Colonic mucosa (tissue), 4 donors: ENCODE measurements around the gene SULT1B1. TPM values are rescaled to one million over a fixed set of nuclear protein-coding genes. Genes with fewer than 3 reads are reported as not detected.
"Not testable (repeated sequence)": the region's sequence is repeated elsewhere in the genome, so short reads cannot be mapped to it uniquely, and the experiment has no call there.

Experiments used
- DNase-seq: peaks from one replicate; pipeline ENCODE4 v3.0.0-alpha.2; 2020
- H3K27ac ChIP-seq: fragments of 200-600 bp; one replicate; pipeline ENCODE4 v1.8.0; 2021
- H3K27me3 ChIP-seq: fragments of 200-600 bp; one replicate; pipeline ENCODE4 v1.8.0; 2021
- H3K36me3 ChIP-seq: fragments of 200-600 bp; one replicate; pipeline ENCODE4 v1.8.0; 2021
- H3K4me1 ChIP-seq: fragments of 200-600 bp; one replicate; pipeline ENCODE4 v1.8.0; 2021; ENCODE audit warnings: mild to moderate bottlenecking
- H3K4me3 ChIP-seq: fragments of 200-600 bp; one replicate; pipeline ENCODE4 v1.8.0; 2021
- H3K9ac ChIP-seq, 2 donors: one replicate each; pipeline ENCODE4 v1.7.0; 2013; ENCODE audit warnings: control low read depth in 2 of 2, low read depth in 2 of 2, low read length in 2 of 2
- H3K9me3 ChIP-seq: fragments of 200-600 bp; one replicate; pipeline ENCODE4 v1.8.0; 2021
- intact Hi-C: fragments of 100-400 bp; cut with DNase I; formaldehyde crosslinking; loops from one replicate; pipeline ENCODE4 v1.14.1; 2022
- total RNA-seq, 2 donors: library from RNA; stranded (reverse); fragmentation: NEBNext Ultra II Directional in 1 of 2; extraction: Animal tissue kit (Norgen Biotek cat#: 25700) in 1 of 2; gene quantifications; one replicate each; pipeline ENCODE4 v1.2.1, GENCODE V29; 2021
- TF ChIP-seq, protein P1 (sequence below): fragments of 200-600 bp; IDR thresholded peaks from one replicate; pipeline ENCODE4 v1.8.0; 2022; ENCODE audit warnings: antibody characterized with exemption, mild to moderate bottlenecking
- donor health status: healthy.
- donor health status: DM: no; HTN: no; CAD: no.
- donor health status: DM: no; HTN: no; CAD: no.

Gene SULT1B1
- total RNA-seq, 2 donors from 2014 or later = 129 to 323 TPM

DNA sequence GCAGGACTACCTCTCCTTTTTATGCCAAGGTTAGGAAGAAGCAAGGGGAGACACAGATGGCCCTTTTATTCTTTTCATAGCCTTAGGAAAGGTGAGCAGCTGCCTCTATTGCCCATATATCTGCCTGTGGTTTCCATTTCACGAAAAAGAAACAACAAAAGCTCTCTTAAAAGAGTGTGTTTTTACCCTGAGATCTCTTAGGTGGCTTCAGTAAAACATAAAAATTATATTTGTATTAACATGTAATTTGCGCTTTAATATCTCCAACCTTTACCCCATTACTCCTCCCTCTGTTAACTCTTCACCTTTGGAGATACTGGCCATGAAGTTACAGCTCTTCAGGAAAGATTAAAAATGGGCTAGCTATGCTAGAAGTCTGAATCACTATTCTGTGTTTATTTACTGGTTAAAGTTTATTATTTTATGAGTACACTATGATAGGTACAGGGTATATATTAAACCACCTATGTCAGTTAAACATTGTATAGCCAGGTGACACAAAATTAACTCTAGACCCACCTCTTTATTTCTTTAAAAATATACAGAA is 15.0 kb upstream of the SULT1B1 start:
- no peaks in the 10 kb centered on the region for H3K27me3 ChIP-seq
- H3K4me1 ChIP-seq = peaks cover 6% of the 10 kb centered on the region
- H3K9me3 ChIP-seq = no peaks in the 10 kb centered on the region
- no peak overlapping the region for H3K4me3 ChIP-seq
- DNase-seq = no peak
- H3K36me3 ChIP-seq = no peaks in the 10 kb centered on the region
- peak overlapping the region in 1 of 2 donors; percentile 60 for H3K9ac ChIP-seq
- TF ChIP-seq, protein P1, sequence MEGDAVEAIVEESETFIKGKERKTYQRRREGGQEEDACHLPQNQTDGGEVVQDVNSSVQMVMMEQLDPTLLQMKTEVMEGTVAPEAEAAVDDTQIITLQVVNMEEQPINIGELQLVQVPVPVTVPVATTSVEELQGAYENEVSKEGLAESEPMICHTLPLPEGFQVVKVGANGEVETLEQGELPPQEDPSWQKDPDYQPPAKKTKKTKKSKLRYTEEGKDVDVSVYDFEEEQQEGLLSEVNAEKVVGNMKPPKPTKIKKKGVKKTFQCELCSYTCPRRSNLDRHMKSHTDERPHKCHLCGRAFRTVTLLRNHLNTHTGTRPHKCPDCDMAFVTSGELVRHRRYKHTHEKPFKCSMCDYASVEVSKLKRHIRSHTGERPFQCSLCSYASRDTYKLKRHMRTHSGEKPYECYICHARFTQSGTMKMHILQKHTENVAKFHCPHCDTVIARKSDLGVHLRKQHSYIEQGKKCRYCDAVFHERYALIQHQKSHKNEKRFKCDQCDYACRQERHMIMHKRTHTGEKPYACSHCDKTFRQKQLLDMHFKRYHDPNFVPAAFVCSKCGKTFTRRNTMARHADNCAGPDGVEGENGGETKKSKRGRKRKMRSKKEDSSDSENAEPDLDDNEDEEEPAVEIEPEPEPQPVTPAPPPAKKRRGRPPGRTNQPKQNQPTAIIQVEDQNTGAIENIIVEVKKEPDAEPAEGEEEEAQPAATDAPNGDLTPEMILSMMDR = no peak
- intact Hi-C loops = no loop called here
- H3K27ac ChIP-seq = peak overlapping the region; percentile 76

DNA sequence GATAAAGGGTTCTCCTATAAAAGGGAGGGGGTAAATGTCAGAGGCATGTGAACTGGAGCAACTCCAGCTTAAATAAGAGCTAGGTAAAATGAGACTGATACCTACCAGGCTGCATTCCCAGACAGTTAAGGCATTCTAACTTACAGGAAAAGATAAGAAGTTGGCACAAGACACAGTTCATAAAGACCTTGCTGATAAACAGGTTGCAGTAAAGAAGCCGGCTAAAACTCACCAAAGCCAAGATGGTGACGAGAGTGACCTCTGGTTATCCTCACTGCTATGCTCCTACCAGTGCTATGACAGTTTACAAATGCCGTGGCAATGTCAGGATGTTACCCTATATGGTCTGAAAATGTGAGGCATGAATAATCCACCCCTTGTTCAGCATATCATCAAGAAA is 13.1 kb upstream of the SULT1B1 start:
- intact Hi-C loops = no loop called here
- no peaks in the 10 kb centered on the region for H3K36me3 ChIP-seq
- H3K27me3 ChIP-seq = no peaks in the 10 kb centered on the region
- H3K9ac ChIP-seq = no peak overlapping the region
- DNase-seq = peak; percentile 69
- H3K4me3 ChIP-seq = no peak overlapping the region
- H3K9me3 ChIP-seq = no peaks in the 10 kb centered on the region
- peak overlapping the region; percentile 1 for H3K27ac ChIP-seq
- peaks cover 6% of the 10 kb centered on the region for H3K4me1 ChIP-seq
- TF ChIP-seq, protein P1 = no peak

DNA sequence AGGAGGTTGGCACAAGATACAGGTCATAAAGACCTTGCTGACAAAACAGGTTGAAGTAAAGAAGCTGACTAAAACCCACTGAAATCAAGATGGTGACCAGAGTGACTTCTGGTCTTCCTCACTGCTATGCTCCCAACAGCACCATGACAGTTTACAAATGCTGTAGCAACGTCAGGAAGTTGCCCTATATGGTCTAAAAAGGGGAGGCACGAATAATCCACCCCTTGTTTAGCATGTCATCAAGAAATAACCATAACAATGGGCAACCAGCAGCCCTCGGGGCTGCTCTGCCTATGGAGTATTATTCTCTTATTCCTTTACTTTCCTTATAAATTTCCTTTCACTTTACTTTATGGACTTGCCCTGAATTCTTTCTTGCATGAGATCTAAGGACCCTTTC is 8.1 kb upstream of the SULT1B1 start:
- H3K9me3 ChIP-seq, H3K4me3 ChIP-seq, DNase-seq, H3K4me1 ChIP-seq, H3K27ac ChIP-seq, H3K9ac ChIP-seq, intact Hi-C loops, H3K27me3 ChIP-seq, H3K36me3 ChIP-seq: not testable (repeated sequence)

DNA sequence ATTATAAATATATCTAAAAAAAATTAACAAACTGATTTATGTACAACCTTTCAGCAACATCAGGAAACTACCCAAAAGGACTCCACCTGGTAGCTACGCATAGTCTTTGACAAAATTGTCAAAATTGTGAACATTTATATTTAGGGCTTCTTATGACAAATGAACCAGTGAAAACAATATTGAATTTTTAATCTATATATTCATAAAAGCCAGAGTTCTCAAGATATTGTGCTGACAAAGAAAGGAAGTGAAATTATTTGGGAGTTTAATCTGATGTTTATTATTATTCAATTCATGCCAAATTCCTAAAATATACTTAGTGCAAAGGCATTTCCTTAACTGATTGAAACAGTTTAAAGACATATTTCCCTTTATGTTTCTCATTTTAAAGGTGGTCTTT is 5.3 kb upstream of the SULT1B1 start:
- Histone ChIP-seq H3K9ac (no peak overlapping the region), H3K36me3 (no peaks in the 10 kb centered on the region), H3K27me3 (no peaks in the 10 kb centered on the region), H3K4me3 (no peak overlapping the region), H3K4me1 (peaks cover 5% of the 10 kb centered on the region), H3K27ac (no peak overlapping the region), H3K9me3 (no peaks in the 10 kb centered on the region)
- TF ChIP-seq, protein P1 = no peak
- intact Hi-C loops = no loop called here
- DNase-seq = no peak

DNA sequence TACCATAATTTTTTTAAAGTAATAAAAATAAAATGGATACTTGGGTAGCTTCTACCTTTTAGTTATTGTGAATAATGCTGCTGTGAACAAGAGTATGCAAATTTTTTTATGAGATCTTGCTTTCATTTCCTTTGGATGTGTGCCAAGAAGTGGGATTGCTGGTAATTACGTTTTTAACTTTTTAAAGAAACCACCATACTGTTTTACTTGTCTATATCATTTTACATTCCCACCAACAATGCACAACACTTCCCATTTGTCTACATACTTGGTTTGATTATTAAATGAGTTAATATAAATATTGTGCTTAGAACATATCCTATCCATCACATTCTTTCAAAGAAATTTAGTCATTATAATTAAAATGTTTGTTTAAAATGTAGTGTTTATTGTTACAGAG is 3.9 kb upstream of the SULT1B1 start:
- intact Hi-C loops = no loop called here
- Histone ChIP-seq H3K4me3 (no peak overlapping the region), H3K4me1 (peaks cover 5% of the 10 kb centered on the region), H3K27ac (no peak overlapping the region), H3K36me3 (no peaks in the 10 kb centered on the region), H3K9ac (no peak overlapping the region), H3K9me3 (no peaks in the 10 kb centered on the region), H3K27me3 (no peaks in the 10 kb centered on the region)
- TF ChIP-seq, protein P1 = no peak
- DNase-seq = no peak

DNA sequence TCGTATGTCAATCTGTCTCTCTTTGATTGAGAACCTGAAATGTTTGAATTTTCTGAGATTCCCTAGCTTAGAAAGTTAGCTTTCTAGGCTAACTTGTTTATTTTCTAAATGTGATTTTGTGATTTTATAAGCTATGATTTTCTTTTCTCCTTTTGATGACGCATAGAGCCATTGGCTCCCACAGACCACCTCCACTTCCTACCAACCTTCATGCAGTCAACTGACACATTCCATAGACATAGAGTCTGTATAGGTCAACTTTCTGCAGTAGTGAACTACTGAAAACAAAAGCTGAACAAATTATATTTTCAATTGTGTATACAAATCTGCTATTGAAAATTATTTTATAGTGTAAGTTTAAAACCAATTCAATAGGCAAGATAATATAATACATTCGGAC is 2.8 kb upstream of the SULT1B1 start:
- Histone ChIP-seq H3K36me3 (no peaks in the 10 kb centered on the region), H3K9me3 (no peaks in the 10 kb centered on the region), H3K4me1 (peaks cover 5% of the 10 kb centered on the region), H3K27me3 (no peaks in the 10 kb centered on the region), H3K4me3 (no peak overlapping the region), H3K9ac (no peak overlapping the region), H3K27ac (no peak overlapping the region)
- DNase-seq = no peak
- intact Hi-C loops = no loop called here
- TF ChIP-seq, protein P1 = no peak
